Lung microvascular endothelial cell (primary cell): ENCODE results near the gene F13A1. TPM values are rescaled to one million over a fixed set of nuclear protein-coding genes. Genes with fewer than 3 reads are reported as not detected.

Source experiments
- DNase-seq, 2 donors: peaks; one replicate each; pipeline versions ENCODE4 v3.0.0 to v3.0.0-alpha.2; 2010; ENCODE audit warnings: low read depth in 2 of 2
- total RNA-seq: library from RNA; depleted of rRNA; stranded (reverse); fragments of >200 nt; gene quantifications from 2 replicates; pipeline ENCODE4 v1.2.1, GENCODE V29; 2014

The F13A1 gene
- total RNA-seq, 1 donor from 2014 or later: not detected

DNA sequence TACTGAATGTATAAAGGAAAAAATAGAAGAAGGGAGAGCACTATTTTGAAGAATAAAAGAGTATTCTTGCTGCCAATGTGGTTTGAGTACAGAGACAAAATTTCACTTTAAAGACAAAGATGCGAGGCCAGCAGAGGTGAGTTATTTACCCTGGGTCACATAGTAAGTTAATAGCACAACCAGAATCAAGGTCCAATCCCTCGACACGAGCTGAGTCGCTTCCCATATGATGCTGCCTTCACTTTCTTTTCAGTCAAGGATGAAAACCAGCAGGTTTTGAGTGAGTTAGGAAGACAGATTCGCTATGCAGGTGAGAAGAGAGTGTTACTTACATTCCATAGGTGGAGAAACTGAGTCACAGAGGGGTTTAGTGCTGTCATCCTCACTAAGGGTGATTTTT, 75.8 kb downstream of the F13A1 start:
- DNase-seq: no peak

DNA sequence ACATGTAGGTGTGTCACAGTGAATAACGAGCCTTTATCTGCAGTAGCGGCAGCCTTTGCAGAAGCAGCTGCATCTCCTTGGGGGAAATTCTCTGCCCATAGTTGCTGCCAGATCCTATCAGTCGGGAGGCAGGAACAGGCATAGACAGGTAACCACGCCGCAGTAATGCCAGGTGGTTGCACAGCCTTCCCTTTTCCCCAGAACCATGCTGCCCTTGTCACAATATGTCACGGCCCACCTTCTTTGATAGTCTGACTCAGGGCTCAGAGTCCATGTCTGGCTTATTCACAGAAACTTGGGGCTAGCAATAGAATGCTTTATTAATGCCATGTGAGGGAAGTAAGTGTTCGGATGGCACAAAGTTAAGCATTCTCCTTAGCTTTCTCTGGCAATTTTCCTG, 76.6 kb downstream of the F13A1 start:
- no peak for DNase-seq

DNA sequence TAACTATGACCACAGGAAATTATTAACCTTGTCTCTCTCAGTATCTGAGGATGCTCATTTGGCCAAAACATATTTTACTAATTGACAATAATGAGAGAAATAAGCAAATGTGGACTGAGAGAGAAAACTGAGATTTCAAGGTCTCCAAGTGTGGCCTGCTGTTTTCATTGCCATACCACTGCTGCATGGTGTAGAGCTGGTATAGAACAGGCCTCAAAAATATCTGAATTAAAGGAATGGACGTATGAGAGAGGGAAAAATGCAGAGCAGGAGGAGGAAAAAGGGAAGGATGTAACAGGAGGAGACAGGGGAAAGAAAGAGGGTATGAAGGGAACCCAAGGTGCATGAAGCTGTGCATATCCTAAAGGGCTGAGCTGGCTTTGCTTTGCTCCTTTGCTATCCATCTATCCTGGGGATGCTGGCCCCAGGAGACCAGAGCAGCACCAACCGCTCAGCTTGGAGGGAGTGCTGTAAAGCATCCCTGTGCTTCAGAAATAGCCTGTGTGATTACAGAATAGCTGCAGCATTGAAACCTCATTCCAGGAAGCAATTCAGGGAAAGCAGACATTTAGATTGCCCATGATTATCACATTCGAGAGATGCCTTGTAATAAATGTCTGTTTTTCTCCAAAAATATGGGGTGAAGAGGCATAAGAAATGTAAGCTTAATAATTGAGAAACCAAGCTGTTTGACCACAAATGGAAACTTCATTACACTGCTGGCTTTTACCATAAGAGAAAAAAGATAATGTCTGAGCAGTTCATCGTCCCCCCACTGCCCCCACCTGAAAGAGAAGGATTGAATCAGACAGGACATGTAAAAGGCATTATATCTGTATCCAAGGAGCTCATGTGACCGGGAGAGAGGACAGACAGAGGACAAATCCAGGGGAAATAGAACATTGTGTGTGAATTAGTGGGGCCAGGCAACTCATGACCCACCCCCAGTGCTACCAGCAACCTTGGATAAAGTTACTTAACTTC, 80.6 kb downstream of the F13A1 start:
- DNase-seq: no peak

DNA sequence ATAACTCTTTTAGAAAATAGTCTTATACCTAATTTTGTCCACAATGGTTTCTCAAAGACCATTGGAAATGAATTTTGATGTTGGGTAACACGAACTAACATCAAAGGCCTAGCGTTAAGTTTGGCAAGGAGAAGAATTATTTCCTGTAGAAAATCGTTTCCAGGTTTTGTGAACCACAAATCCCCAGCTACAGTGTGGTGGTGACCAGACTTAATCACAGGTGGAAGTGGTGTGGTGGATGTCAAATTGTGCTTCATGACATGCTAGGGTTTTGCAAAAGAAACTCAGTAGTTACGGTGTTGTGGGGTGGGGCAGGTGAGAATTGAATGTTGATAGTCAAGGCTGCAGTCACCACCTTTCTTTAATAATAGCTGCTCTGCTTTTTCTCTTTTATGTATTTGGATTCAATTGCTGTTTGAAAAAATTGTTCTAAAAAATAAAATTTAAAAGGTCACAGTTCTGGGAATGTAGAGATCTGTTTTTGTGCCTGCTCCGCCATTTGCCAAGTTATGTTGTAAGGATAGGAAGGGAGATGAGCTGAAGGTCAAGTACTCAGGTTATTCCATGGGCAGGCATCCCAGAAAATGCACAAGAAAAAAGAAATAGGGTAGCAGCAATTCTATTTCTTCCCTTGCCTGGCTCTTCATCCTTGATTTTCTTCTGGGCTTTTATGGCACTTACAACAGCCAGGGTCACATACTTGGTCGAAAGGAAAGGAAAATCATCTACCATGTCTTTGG, 83.6 kb downstream of the F13A1 start:
- DNase-seq: no peak

DNA sequence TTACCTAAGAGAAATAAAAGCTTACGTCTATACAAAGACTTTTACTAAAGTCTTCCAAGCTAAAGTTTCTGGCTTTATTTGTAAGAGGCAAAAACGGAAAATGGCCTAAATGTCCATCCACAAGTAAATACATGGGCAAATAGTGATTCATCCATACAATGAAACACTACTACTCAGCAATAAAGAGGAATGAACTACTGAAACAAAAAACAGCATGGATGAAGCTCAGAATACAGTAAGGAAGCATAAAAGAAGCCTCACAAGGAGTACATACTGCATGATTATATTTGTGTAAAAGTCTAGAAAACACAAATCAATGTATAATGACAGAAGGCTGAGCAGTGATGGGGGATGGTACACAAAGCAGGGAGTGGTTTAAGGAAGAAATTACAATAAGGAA, 84.7 kb downstream of the F13A1 start:
- no peak for DNase-seq

DNA sequence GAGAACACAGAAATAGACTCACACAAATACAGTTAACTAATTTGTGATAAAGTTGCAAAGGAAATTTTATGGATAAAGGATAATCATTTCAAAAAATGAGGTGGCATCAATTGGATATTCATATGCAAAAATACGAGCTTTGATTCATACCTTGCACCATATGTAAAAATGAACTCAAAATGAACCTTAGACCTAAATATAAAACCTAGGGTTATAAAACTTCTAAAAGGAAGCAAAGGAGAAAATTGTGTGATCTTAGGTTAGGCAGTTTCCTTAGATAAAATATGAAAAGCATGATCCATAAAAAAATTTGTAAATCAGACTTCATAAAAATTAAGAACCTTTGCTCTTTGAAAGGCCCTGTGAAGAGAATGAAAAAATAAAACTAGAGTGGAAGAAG, 85.5 kb downstream of the F13A1 start:
- no peak for DNase-seq

DNA sequence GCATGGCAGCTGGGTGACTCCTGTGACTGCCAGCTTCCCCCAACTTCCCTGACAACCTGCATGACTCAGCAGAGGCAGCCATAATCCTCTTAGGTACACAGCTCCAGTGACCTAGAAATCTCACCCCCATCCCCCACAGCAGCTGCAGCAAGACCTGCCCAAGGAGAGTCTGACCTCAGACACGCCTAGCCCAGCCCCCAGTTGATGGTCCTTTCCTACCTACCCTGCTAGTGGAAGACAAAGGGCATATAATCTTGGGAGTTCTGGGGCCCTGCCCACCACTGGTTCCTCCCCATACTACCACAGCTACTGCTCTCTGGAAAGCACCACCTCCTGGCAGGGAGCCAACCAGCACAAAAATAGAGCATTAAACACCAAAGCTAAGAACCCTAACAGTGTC, 90.2 kb downstream of the F13A1 start:
- DNase-seq: no peak

DNA sequence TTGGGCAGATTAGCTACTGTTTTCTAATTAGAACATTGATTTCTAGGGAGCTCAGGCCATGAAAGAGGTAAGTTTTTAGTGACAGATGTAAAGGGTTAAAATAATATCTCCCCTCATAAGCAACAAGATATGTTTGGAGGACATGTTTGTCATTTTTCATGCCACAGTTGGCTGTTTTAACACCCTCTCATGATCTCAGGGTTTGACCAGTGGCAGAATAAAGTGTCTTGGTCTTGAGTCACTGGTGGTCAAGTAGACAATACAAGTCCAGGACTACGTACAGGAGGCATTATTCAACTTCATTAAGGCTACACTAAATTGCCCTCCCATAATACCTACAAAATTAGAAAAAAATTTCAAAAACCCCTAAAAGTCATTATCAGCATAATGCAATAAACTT, 92.6 kb downstream of the F13A1 start:
- DNase-seq: no peak

DNA sequence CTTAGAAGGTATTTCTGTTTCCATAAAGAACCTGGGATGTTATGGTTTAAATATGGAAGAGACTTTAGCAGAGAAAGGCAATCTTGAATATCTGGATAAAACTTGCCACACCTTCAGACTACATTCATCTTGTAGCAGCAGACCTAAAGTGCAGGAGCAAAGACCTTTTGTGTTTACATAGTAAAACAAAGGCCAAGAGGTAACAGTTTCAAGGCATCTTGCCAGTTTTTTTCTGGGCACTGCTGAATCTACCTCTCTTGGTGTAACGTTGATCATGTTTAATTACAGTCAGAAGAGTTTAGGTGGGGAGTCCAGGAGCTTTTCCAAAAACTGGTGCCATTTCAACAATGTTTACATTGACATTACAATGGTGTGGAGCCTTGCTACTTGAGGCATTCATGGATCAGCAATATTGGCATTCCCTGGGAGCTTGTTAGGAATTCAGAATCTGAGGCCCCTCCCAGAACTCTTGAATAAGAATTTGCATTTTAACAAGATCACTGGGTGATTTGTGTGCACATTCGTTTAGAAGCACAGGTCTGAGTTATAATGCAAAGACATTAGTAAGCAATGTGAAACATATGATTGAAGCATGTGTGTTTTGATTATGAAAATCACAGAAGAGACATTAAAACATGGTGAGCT, 94.5 kb downstream of the F13A1 start:
- no peak for DNase-seq

DNA sequence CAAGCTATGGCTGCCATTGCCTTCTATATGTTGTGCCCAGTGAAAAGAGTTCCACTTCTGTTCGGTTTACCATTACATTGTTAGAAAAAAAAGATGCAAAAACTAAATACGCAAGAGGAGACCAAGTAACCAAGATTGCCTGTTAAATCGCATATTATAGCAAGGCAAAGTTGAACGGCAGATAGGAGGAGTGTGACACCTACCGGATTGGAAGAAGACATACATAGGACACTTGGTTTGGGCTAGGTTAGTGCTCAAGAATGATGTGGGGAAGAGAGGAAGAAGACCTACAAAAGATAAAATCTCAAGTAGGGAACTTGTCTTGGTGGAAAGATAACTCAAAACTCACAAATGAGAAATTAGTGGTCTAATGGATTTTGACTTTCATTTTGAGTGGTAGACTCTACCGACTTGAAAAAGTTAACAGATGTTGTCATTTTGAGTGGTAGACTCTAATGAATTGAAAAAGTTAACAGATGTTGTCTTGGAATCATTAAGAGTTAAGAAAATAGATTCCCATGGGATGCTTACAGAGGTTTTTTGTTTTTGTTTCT, 95.5 kb downstream of the F13A1 start:
- no peak for DNase-seq

DNA sequence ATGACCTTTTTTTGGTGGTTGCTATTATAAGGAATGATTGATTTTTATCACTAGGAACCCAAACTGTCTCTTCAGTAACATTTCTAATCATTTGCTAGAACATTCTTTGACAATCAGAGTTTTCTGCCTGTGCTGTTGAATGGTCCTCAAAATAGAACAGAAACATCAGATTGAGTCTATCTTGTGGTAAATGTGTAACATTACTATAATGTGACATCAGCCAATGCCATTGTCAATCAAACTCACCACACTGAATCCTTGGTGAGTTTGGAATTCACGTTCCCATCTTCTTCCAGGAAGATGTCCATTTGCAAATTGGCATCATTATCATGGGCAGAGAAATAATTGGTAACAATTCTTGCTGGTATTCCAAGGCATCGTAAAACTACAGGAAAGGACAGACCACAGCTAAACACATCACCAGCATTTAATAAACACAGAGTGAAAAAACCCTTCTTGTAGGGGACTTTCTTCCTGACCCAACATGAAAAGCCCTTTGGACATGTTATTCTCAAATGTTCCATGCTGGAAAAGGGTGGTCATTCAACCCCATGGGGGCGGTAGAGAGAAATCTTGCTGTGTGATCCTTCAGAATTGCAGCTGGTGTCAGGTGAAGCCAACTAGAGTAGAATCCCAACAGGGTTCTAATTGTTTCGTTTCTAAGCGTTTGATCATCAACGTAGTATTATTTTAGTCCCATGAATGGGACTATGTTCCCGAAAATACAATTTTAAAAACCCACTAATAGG, 98.5 kb downstream of the F13A1 start:
- peak in 1 of 2 donors; percentile 7 for DNase-seq

DNA sequence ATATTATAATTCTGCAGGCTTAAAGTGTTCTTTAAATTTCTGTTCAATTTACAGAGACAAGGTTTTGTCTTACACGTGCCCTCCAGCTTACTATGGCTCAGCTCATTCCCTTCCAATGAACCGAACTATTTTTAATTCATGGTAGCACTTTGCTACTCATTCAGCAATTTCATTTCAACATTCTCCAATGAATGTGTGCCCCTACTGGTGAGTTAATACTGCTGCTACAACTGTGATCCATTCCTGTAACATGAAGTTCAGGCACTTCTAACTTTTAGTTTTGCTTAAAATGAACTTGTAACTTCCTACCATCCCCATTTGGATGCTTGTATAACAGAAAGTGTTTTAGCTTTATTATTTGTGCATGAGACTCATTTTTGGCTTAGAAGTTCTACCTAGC, 99.7 kb downstream of the F13A1 start:
- DNase-seq: no peak

DNA sequence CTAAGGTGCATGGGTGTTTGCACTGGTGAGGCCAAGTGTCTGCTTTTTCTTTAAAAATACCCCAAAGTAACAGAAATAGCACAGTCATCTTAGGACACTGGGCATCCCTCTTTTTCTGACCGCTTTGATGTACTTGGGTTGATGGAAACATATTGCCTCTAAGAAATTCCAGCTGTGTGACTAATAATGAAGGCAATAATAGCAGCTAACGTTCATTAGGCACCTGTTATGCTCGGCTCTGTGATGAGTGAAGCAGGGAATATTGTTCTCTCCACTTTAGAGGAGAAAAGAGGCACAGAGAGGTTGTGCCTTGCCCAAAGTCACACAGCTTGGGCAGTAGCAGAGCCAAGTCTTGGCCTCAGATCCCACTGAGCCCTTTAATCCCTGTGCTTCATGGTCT, 100.7 kb downstream of the F13A1 start:
- DNase-seq: no peak

DNA sequence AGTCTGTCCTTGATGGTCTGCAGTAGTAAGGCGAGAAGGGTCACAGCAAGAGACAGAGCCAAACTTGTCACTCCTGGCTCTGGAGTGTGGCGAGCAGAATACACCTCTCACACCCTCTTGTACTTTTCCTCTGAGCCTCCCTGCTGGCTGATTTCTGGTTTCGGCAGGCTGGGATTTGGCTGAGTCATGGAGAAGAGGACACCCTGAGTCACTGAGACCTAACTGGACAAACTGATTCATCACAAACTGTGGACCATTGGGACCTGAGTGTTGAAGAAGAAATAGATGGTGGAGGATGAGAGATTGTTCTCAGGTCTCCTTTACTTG, 101.7 kb downstream of the F13A1 start:
- no peak for DNase-seq

DNA sequence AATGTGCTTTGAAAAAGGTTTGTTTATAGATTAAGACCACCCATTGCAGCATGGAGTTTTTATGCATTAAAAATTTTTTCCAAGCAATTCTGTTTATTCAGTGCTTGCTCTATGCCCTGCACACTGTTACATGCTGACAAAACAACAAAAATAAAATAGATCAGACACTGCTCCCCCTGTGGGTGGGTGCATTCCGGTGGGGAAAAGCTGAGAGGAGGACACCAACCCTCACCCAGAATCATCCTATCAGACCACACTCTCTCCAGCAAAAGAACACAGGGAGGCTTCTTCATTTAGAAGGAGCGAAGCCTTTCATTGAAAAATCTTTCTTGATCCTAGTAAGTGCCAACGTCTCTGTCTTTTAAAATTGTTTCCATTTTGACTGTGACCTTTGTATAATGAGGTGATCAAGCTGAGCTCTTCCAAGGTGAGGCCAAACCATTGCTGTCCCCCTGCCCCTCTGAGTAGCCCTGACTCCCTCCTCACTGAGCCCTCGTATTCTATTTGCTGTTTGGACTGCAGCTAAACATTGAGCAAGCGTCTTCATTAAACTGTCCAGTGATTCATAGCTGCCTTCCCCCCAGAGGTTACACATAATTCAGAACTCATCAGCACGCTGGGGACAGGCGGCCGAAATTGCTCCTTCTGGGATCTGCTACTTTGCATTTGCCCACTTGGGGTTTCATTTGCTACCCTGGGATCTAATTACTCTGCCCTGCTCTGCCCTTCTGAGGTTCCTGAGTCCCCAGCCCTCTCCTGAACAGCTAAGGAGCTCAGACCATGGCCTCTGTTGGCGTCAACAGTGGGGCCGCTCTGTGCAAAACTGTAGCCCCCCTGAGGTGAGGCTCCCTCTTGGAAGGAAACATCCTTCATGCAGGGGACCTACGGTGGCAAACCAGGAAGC, 102.4 kb downstream of the F13A1 start:
- DNase-seq: no peak

DNA sequence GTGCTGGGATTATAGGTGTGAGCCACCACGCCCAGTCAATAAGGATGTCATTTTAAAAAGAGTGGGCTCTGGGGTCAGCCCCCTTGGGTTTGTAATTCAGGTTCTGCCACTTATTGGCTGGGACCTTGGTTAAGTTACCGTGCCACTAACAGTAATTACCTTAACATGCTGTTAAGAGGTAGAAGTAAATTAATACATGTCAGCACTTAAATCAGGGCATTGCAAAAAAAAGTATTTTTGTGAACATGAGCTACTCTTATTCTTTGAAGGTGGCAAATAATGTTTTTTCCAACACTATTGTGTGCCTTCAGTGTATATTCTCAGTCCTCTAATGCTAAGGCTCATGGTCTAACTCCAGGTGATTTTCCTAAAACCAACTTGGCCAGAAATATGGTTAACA, 109.5 kb downstream of the F13A1 start:
- DNase-seq: no peak

DNA sequence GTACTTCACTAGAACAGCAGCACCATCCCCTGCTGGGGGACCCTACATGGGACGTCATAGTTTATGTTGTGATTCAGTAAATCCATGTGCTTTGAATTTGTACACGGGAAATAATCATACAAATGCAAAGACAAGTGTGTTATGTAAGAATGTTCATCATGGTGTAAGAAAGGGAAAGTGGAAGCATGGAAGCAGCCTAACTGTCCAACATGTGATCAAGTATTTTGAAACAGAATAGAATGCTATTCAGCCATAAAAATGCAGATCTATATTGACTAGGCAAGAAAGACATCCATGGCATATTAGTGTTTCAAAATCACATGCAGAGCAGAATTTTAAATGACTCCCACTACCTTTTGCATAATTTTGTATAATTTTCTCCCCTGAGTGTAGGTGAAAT, 117.6 kb downstream of the F13A1 start:
- DNase-seq: no peak

DNA sequence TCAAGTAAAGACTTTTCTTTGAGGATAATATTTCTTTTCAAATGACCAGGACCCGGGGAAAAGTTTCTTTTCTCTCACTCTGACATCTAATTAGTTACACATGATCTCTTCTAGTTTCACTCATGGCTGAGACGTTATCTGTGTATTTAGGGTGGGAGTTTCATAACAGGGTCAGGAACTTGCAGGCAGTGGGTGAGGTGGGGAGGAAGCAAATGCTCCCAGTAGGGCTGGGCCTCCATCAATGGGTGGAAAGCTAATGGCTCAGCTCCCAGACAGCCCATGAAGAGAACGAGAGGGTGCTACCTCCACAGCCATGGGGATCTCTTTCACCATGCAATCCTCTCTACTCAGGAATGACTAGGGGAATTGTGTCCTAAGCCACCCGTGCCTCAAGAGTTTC, 119.3 kb downstream of the F13A1 start:
- DNase-seq: no peak

DNA sequence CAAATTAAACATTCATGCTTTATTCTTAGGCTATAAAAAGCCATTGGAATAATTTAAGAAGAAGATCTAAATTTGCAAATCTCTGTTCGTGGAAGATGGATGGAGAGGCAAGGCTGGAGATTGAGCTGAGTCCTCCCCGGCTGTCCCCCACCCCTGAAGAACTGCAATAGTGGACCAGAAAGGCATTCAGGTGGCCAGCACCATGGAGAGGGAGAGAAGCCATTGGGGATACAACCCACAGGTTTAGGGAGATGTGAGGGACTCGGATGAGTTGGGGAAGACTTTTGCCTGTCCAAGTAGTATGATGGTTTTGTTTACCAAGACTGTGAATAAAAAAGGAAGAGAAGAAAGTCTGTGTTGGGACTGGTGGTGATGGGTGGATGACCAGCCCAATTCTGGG, 120.8 kb downstream of the F13A1 start:
- DNase-seq: no peak

DNA sequence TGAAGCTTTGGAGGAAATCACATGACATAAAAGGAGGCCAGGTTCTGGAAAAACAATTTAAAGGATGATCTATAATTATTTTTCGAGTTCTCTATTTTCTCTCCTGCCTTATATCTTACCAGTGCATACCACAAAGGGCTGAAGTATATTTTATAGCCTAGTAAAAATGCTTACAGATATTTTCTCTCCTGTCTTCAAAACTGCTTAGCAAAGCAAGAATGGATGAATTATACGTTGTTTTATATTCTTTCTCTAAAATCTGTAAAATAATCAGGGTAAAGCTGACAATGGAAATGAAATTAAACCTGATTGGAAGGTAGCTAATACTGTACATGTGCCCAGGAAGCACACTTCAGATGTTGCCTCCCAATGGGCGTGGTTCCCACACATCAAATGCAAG, 123.7 kb downstream of the F13A1 start:
- no peak for DNase-seq
